HCT116 (cell line): ENCODE data around the gene SAMHD1. TPM values are rescaled to one million over a fixed set of nuclear protein-coding genes. Genes with fewer than 3 reads are reported as not detected.
A peak's percentile ranks its signal among the peaks of the same experiment; 100 is the strongest.

Source experiments
- ATAC-seq: fragments of 200-7000 bp; cut with Tn5 transposase; 2 replicates; pipeline ENCODE4 v1.9.1; 2020; ENCODE audit warnings: mild to moderate bottlenecking, moderate library complexity
- BruUV-seq: library from RNA; stranded (reverse); fragments of 400-500 nt; replicated peaks from 2 replicates; lab custom pipeline; 2021; lab: Mats Ljungman, UMichigan
- CTCF ChIA-PET: fragments of 300-600 bp; sonication (Branson Sonifier 250); formaldehyde crosslinking; loops from one replicate; lab custom pipeline; 2021; ENCODE audit warnings: antibody characterized with exemption; lab: Charles Lee
- POLR2A ChIA-PET: fragments of 300-600, 350-600 bp; sonication (Branson Sonifier 250); formaldehyde crosslinking; loops from one replicate; lab custom pipeline; 2021; ENCODE audit warnings: antibody characterized with exemption; lab: Charles Lee
- RAD21 ChIA-PET, 2 experiments: fragments of 300-600 bp; sonication (Branson Sonifier 250); formaldehyde crosslinking; loops; one replicate each; lab custom pipeline; 2023; ENCODE audit warnings: low total read pairs in 2 of 2; ENCODE audit not compliant: uncharacterized antibody in 2 of 2, unreplicated experiment in 2 of 2, low non-redundant PET in 1 of 2; lab: Charles Lee
- DNase-seq: peaks from one replicate; pipeline ENCODE4 v3.0.0-alpha.2; 2010; ENCODE audit warnings: low read depth, low spot score
- H2AFZ ChIP-seq: fragments of 200-600 bp; shearing (Covaris generic), sonication (generic); 2 replicates; pipeline ENCODE4 v1.6.1; 2017; ENCODE audit warnings: low read depth, mixed run types, mixed read lengths, antibody characterized with exemption, low read length; ENCODE audit not compliant: poor library complexity, severe bottlenecking
- H3K27ac ChIP-seq: 2 replicates; pipeline ENCODE4 v1.5.1; 2012; ENCODE audit warnings: low read depth, low read length
- H3K27me3 ChIP-seq: fragments of 200-600 bp; sonication (generic); 2 replicates; pipeline ENCODE4 v1.6.1; 2016; ENCODE audit warnings: mixed run types, low read length, mixed read lengths; ENCODE audit not compliant: insufficient read depth
- H3K36me3 ChIP-seq, 2 experiments: fragments of 200-500 bp in 1 of 2; fragments of 200-600 bp in 1 of 2; sonication (Bioruptor generic) in 1 of 2; sonication (generic) in 1 of 2; 2 replicates each; pipeline versions ENCODE4 v1.5.1 to v1.6.1; 2014 to 2016; ENCODE audit warnings: low read length in 2 of 2, inconsistent platforms in 1 of 2, mixed read lengths in 1 of 2, mixed run types in 1 of 2; ENCODE audit not compliant: insufficient read depth in 2 of 2, control insufficient read depth in 1 of 2
- H3K4me1 ChIP-seq, 2 experiments: fragments of 200-600 bp in 1 of 2; sonication (generic) in 1 of 2; 2 replicates each; pipeline versions ENCODE4 v1.5.1 to v1.6.1; 2012 to 2017; ENCODE audit warnings: low read length in 2 of 2, inconsistent platforms in 1 of 2, mild to moderate bottlenecking in 1 of 2, mixed read lengths in 1 of 2, mixed run types in 1 of 2, moderate library complexity in 1 of 2; ENCODE audit not compliant: insufficient read depth in 2 of 2, control insufficient read depth in 1 of 2
- H3K4me2 ChIP-seq: fragments of 200-600 bp; sonication (generic); 2 replicates; pipeline ENCODE4 v1.6.1; 2017; ENCODE audit warnings: mixed run types, low read length, mixed read lengths
- H3K4me3 ChIP-seq, 2 experiments: fragments of 200-600 bp in 1 of 2; sonication (generic) in 1 of 2; replicated peaks in 1 of 2; 2 replicates each; pipeline ENCODE4 v1.5.1; 2011 to 2016; ENCODE audit warnings: low read length in 2 of 2, control low read depth in 1 of 2, low read depth in 1 of 2, mild to moderate bottlenecking in 1 of 2, mixed read lengths in 1 of 2, mixed run types in 1 of 2
- H3K79me2 ChIP-seq: fragments of 200-600 bp; sonication (generic); 2 replicates; pipeline ENCODE4 v1.6.1; 2017; ENCODE audit warnings: mild to moderate bottlenecking, mixed run types, low read length, moderate library complexity, mixed read lengths; ENCODE audit not compliant: insufficient read depth
- H3K9ac ChIP-seq: fragments of 200-600 bp; sonication (generic); 2 replicates; pipeline ENCODE4 v1.6.1; 2016; ENCODE audit warnings: low read length, mixed read lengths
- H3K9me2 ChIP-seq: fragments of 200-600 bp; sonication (generic), shearing (Covaris generic); 2 replicates; pipeline ENCODE4 v1.6.1; 2017; ENCODE audit warnings: mixed run types, mild to moderate bottlenecking, moderate library complexity; ENCODE audit not compliant: insufficient read depth
- H3K9me3 ChIP-seq, 2 experiments: fragments of 200-500 bp in 1 of 2; fragments of 200-600 bp in 1 of 2; sonication (Bioruptor generic) in 1 of 2; sonication (generic) in 1 of 2; 2 replicates each; pipeline ENCODE4 v1.6.1; 2014 to 2017; ENCODE audit warnings: low read length in 2 of 2, mixed read lengths in 2 of 2, inconsistent platforms in 1 of 2, low read depth in 1 of 2, mild to moderate bottlenecking in 1 of 2, mixed run types in 1 of 2, moderate library complexity in 1 of 2; ENCODE audit not compliant: control insufficient read depth in 1 of 2, insufficient read depth in 1 of 2
- H4K20me1 ChIP-seq: fragments of 200-600 bp; sonication (generic), shearing (Covaris generic); 2 replicates; pipeline ENCODE4 v1.6.1; 2017; ENCODE audit warnings: mixed run types, mild to moderate bottlenecking, moderate library complexity; ENCODE audit not compliant: insufficient read depth
- EZH2 ChIP-seq: fragments of 200-600 bp; sonication (generic); IDR thresholded peaks from 2 replicates; pipeline ENCODE4 v1.6.1; 2017; ENCODE audit warnings: antibody characterized with exemption, mixed run types
- JUND ChIP-seq: IDR thresholded peaks from 2 replicates; pipeline ENCODE4 v1.6.1; 2012
- POLR2A ChIP-seq: IDR thresholded peaks from 2 replicates; pipeline ENCODE4 v1.7.0; 2011; ENCODE audit warnings: borderline replicate concordance; ENCODE audit not compliant: insufficient read depth, insufficient read length; ENCODE audit errors: extremely low read depth
- TCF7L2 ChIP-seq: IDR thresholded peaks from 2 replicates; pipeline ENCODE4 v1.7.0; 2011; ENCODE audit warnings: borderline replicate concordance, inconsistent platforms; ENCODE audit not compliant: insufficient read depth, insufficient read length; ENCODE audit errors: extremely low read depth
- ZFX ChIP-seq: fragments of 450-650 bp; IDR thresholded peaks from 2 replicates; pipeline ENCODE4 v1.6.1; 2017
- ZNF274 ChIP-seq: fragments of 200-500 bp; sonication (Bioruptor generic); IDR thresholded peaks from 2 replicates; pipeline ENCODE4 v1.6.1; 2014; ENCODE audit warnings: mild to moderate bottlenecking, low read depth, low read length, inconsistent platforms
- intact Hi-C: fragments of 100-400 bp; cut with micrococcal nuclease; formaldehyde crosslinking; loops from 2 replicates; pipeline ENCODE4 v1.10.0; 2022
- total RNA-seq: library from RNA; stranded (reverse); gene quantifications from one replicate; pipeline ENCODE4 v1.2.1, GENCODE V29; 2021; ENCODE audit not compliant: unreplicated experiment

Gene SAMHD1
- total RNA-seq, 1 experiment from 2014 or later, result 21.4 TPM

DNA sequence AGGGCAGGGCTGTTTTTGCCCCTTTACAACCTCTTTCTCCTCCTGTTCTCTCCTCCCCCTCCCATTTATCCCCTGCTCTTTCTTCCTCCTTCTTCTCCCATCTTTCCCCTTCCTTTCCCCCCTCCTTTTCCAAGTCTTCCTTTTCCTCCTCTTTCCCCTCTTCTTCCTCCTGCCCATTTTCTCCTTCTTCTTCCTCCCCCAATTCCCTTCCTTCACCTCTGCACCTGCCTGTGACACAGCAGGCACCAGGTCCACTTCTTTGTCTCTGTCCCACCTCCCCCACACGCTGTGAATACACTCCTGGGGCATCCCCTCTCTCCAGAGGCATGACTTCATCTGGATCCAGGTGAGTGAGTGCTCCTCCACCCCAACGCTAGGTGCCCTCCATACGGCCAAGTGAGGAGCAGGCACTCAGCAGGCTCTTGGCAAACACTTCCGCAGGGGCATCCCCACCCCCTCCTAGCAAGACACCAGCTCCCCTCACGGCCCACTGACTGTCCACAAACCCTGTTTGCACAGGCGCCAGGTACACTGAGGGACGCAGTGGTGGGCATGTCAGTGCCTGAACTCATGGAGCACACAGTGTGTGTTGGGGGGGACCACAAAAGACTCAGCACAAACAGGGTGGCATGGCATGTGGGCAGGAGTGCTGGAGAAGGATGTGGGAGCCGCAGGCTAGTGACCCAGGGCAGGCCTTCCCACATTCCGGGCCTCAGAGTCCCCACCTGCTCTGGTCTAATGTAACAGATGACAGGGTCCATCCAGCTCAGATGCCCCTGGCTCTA is 86.2 kb downstream of the SAMHD1 start (continued):
- TF ChIP-seq ZNF274 (no peak), JUND (no peak), EZH2 (no peak)

DNA sequence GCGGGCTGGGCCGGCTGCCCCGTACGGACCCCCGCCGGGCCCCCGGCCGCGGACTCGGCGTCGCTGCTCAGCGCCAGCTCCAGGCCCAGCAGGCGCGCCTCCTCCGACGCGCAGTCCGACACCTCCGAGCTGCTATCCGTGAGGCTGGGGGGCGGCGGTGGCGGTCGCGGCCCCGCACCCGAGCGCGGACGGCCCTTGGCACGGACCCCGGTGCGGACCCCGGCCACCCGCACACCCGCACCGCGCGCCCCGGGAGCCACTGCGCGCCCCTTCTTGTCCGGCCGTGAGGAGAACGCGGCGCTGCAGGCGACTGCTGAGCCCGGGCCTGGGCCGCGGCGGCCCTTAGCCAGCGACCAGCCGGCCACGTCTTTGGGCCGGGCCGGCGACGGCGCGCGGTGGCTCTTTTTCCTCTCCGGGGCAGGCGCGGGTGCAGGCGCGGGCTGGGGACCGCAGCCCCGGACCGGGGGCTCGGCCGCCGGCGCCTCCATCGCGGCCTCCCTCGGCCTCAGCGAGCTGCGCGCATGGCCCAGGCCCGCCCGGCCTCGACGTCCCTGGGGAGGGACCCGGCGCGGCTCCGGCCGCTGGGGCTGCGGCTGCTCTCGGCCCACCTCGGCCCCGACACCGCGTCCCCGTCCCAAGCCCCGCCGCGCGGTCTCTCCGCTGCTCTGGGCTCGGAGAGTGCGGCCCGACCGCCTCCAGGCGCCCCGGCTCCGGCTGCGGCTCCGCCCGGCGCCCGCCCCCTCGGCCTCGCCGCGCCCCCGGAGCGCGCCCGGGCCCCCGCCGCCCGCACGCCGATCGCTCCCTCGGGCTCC is 88.4 kb downstream of the SAMHD1 start:
- BruUV-seq, result no TSS peak
- peaks cover 16 to 42% of the 10 kb centered on the region in 2 experiments for H3K4me1 ChIP-seq
- CTCF ChIA-PET, result interaction anchor here (1.8 to 2.0 kb wide), 2 partner anchors 19 to 27 kb away, joined by 6 to 9 read pairs; no protein-coding TSS in a partner anchor
- RAD21 ChIA-PET, result interaction anchor here in 1 of 2 experiments (1.5 kb wide), 1 partner anchor 27 kb away, joined by 7 read pairs; no protein-coding TSS in a partner anchor
- peak; percentile 35 for TF ChIP-seq POLR2A
- TF ChIP-seq TCF7L2, result no peak
- peak; percentile 88 for TF ChIP-seq ZFX
- no peaks in the 10 kb centered on the region for H3K36me3 ChIP-seq
- no peak overlapping the region for H2AFZ ChIP-seq
- ATAC-seq (peak; percentile 70), DNase-seq (no peak)
- H3K9me3 ChIP-seq, result no peaks in the 10 kb centered on the region
- intact Hi-C loops, result no loop called here
- H3K9me2 ChIP-seq, result no peaks in the 10 kb centered on the region
- peak overlapping the region; percentile 91 for H3K4me2 ChIP-seq
- H3K9ac ChIP-seq, result peak overlapping the region; percentile 50
- peaks cover 31% of the 10 kb centered on the region; the same call in 1 of the 2 replicates for H3K79me2 ChIP-seq
- no peaks in the 10 kb centered on the region for H4K20me1 ChIP-seq
- no peaks in the 10 kb centered on the region for H3K27me3 ChIP-seq
- H3K4me3 ChIP-seq, result peak overlapping the region; percentile 28 to 49; a peak in 3 of 4 replicates
- H3K27ac ChIP-seq, result peak overlapping the region; percentile 85
- POLR2A ChIA-PET, result interaction anchor here (1.0 kb wide), 1 partner anchor 27 kb away, joined by 6 read pairs; no protein-coding TSS in a partner anchor
